Neuron (in vitro differentiated cells): Measurements from ENCODE around the gene RPTOR.

ENCODE experiments used
- H2AFZ ChIP-seq: one replicate; pipeline ENCODE4 v1.6.1; 2013; ENCODE audit warnings: low read depth, mild to moderate bottlenecking, inconsistent platforms, low read length, moderate library complexity
- H3K27me3 ChIP-seq: one replicate; pipeline ENCODE4 v1.6.1; 2013; ENCODE audit warnings: low read length; ENCODE audit not compliant: insufficient read depth
- H3K36me3 ChIP-seq: one replicate; pipeline ENCODE4 v1.6.1; 2013; ENCODE audit warnings: low read length; ENCODE audit not compliant: insufficient read depth
- H3K4me1 ChIP-seq: one replicate; pipeline ENCODE4 v1.6.1; 2013; ENCODE audit warnings: low read length; ENCODE audit not compliant: insufficient read depth
- H3K4me3 ChIP-seq: 2 replicates; pipeline ENCODE4 v1.5.1; 2013; ENCODE audit warnings: mild to moderate bottlenecking, low read length, moderate library complexity
- H3K9me3 ChIP-seq: one replicate; pipeline ENCODE4 v1.6.1; 2013; ENCODE audit warnings: low read length

Gene RPTOR

DNA sequence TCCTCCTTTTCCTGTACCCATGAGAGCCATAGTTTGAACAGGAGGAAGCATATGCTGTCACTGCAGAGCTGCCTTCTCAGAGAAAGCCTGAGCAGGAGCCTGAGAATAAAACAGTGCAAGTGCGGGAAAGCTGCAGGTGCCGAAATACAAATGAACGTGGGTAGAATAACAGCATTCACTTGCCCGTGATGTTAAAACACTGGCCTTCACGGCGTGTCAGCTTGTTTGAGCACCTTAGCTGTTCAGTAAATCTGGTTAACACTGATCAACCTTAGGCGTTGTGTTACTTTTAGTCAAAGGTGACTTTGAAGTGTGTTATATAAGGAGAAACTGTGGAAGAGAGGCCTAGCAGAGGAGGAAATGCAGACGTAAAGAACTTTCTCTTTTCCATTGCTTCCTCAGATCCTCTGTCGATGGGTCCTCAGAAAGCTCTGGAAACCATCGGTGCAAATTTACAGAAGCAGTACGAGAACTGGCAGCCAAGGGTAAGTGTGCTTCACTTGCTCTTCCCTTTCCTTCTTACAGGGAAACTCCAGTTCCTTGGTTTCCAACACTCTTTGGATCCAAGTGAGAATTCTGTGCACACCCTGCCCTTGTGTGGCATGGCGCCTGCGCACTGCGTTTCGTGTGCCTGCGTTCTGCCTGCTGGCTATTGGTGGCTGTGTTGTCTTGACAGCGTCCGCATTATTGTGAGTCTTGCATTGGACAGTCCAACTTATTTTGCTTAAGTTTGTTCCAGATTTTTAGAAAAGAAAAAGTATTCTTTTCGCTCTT is 98.9 kb downstream of the RPTOR start:
- Histone ChIP-seq H3K36me3 (no peaks in the 10 kb centered on the region), H2AFZ (no peak overlapping the region), H3K9me3 (no peaks in the 10 kb centered on the region), H3K4me3 (no peak overlapping the region), H3K4me1 (no peaks in the 10 kb centered on the region), H3K27me3 (no peaks in the 10 kb centered on the region)

GRCh38 chr17:80644536-80644935 is 99.9 kb downstream of the RPTOR start:
- no peak overlapping the region for H3K4me3 ChIP-seq
- no peaks in the 10 kb centered on the region for H3K36me3 ChIP-seq

DNA sequence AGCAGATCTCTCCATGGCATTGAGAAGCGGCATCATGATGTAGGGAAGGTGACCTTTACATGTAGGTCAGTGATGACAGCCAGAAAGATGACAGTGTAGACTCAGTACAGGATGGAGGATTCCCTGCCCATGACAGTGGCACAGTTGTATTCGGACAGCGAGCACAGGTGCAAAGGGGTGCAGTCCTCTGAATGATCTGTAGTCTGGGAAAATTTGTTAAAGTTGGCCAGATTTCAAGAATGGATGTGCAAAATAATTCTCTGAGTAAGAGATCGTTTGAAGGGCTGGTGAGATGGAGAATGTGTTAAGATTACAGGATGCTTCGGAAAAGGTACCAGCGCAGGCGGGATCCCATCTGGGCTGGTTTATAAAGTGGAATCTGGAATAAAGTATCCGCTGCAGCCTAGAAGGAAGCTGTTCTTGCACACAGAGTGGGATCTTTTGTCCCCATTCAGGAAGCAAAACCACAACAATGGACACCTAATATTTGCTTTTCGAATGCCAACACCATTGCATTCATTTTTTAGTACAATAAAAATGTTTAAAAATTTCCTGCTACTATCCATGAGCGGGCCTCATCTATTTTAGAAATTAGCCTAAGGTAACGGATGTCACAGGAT is 101.2 kb downstream of the RPTOR start:
- no peaks in the 10 kb centered on the region for H3K36me3 ChIP-seq

More at GRCh38 chr17:80644536-80644935, 99.9 kb downstream of the RPTOR start:
- no peaks in the 10 kb centered on the region for H3K4me1 ChIP-seq
- H3K27me3 ChIP-seq = no peaks in the 10 kb centered on the region
- no peak overlapping the region for H2AFZ ChIP-seq
- H3K9me3 ChIP-seq = no peaks in the 10 kb centered on the region

GRCh38 chr17:80646328-80646727 is 101.7 kb downstream of the RPTOR start:
- Histone ChIP-seq H3K4me1 (no peaks in the 10 kb centered on the region), H3K4me3 (no peak overlapping the region), H3K36me3 (no peaks in the 10 kb centered on the region), H3K27me3 (no peaks in the 10 kb centered on the region), H2AFZ (no peak overlapping the region), H3K9me3 (no peaks in the 10 kb centered on the region)

More for the DNA sequence above, 101.2 kb downstream of the RPTOR start:
- no peaks in the 10 kb centered on the region for H3K4me1 ChIP-seq
- H3K9me3 ChIP-seq = no peaks in the 10 kb centered on the region
- H3K27me3 ChIP-seq = no peaks in the 10 kb centered on the region
- no peak overlapping the region for H3K4me3 ChIP-seq
- H2AFZ ChIP-seq = no peak overlapping the region

- Histone ChIP-seq H3K27me3 (no peaks in the 10 kb centered on the region), H2AFZ (no peak overlapping the region), H3K36me3 (no peaks in the 10 kb centered on the region), H3K9me3 (no peaks in the 10 kb centered on the region), H3K4me3 (no peak overlapping the region), H3K4me1 (no peaks in the 10 kb centered on the region)
These were observed 103.1 kb downstream of the RPTOR start for GRCh38 chr17:80647746-80648145.

DNA sequence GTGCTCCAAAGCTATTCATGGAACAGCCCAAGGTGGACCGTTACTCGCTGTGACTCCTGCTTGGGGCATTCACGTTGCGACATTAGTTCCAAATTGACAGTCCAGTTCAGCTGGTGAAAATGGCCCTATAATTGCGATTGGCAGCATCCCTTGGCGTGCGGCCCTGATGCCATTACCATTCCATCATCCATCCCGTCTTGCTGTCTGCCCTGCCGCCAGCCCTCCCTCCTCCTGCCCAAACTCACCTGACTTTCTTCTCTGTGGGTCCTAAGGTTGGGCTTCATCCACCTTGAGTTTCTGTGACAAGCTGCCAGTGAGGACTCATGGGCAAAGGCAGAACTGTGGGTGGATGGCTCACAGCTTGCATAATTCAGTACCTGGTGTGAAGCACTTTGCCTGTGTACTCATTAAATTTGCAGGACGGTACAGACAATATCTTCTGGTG is 104.6 kb downstream of the RPTOR start:
- no peaks in the 10 kb centered on the region for H3K27me3 ChIP-seq
- H3K36me3 ChIP-seq = no peaks in the 10 kb centered on the region
- peaks cover 7% of the 10 kb centered on the region for H3K9me3 ChIP-seq
- H3K4me3 ChIP-seq = no peak overlapping the region
- no peak overlapping the region for H2AFZ ChIP-seq
- no peaks in the 10 kb centered on the region for H3K4me1 ChIP-seq

DNA sequence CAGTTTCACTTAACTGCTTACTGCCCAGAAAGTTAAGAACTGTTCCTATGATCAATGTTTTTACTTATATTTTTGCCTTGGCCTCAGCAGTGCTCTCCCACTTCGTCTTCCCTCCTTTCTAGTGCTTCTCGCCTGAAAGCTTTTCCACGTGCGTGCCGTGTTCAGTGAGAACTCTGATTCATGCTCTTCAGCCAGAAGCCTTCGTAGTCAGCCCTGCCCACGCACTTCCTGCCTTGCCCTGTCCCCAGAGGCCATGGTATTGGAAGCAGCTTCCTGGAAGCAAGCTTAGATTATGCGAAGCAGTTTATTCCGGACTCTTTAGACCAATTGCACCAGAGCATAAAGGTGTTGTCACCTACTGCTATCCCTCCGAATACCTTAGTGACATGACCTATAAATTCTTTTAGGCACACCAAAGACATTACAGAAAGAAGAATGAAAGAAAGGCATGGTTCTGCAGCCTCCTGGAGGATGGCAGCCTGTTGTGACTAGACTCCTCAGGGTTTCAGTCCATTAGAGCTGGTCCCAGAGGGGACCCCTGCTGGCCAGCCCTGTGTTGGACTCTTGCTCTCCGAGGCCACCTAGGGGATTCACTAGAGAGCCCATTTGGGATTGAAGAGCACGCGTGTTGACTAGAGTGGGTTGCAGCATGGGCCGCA is 105.2 kb downstream of the RPTOR start:
- Histone ChIP-seq H3K36me3 (no peaks in the 10 kb centered on the region), H3K4me3 (no peak overlapping the region), H3K27me3 (no peaks in the 10 kb centered on the region), H3K9me3 (peaks cover 10% of the 10 kb centered on the region), H2AFZ (no peak overlapping the region), H3K4me1 (no peaks in the 10 kb centered on the region)

GRCh38 chr17:80650331-80650672 is 105.7 kb downstream of the RPTOR start:
- Histone ChIP-seq H3K27me3 (no peaks in the 10 kb centered on the region), H2AFZ (no peak overlapping the region), H3K4me1 (no peaks in the 10 kb centered on the region), H3K36me3 (no peaks in the 10 kb centered on the region), H3K4me3 (no peak overlapping the region), H3K9me3 (peaks cover 10% of the 10 kb centered on the region)

DNA sequence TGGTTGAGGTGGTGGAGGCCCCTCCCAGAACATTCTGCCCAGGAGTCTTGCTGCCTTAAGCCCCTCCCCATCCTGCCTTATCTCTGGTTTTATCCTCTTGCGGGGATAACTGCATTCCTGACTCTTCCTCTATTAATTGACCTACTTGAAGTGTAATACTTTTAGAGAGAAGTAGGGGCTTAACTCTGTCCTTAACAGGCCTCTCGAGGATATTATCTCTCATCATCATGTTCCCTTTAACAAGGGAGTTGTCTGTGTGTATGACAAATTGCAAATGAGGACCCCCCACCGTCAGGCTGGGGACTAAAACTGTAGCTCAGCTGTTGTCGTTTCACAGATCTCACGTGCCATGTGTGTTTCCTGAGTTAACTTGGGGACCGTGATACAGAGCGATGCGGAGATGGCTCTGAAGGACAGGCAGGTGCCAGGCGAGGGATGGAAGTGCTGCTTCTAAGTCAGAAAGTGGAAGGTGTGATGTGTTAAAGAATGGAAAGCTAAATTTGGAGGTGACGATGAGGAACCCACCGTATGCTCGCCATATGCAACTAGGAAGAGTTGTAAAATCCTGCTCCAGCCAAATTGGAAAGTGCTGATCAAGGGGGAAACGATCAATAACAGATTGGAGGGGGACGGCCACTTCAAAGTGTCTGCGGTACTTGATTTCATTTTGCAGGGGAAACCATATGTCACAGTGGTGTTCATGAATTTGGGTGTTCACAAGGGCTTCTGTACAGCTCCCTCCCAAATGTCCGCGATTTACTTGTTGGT is 106.3 kb downstream of the RPTOR start:
- H3K36me3 ChIP-seq = no peaks in the 10 kb centered on the region
- H3K4me3 ChIP-seq = no peak overlapping the region
- H3K4me1 ChIP-seq = no peaks in the 10 kb centered on the region
- H2AFZ ChIP-seq = no peak overlapping the region
- H3K27me3 ChIP-seq = no peaks in the 10 kb centered on the region
- peaks cover 10% of the 10 kb centered on the region for H3K9me3 ChIP-seq

DNA sequence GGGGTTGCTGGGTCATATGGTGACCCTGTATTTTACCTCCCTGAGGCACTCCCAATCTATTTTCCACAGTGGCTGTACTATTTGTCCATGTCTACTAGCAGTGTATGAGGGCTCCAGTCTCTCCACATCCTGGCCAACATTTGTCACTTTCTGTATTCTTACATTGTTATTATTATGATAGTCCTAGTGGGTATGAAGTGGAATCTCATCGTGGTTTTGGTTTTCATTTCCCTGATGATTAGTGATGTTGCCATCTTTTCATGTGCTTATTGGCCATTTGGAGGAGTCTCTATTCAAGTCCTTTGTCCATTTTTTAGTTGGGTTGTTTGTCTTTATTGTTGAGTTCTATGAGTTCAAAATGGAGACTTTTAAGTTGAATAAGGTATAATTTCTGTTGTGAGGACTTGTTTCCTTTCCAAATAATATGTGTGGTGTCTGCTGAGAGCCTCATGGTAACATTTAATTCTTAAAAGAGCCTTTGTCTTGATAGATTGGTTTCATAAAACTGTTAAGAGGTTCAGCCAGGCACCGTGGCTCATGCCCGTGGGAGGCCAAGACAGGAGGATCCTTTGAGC is 108.2 kb downstream of the RPTOR start:
- Histone ChIP-seq H3K36me3 (no peaks in the 10 kb centered on the region), H3K9me3 (peaks cover 10% of the 10 kb centered on the region), H2AFZ (no peak overlapping the region), H3K4me1 (peaks cover 11% of the 10 kb centered on the region), H3K27me3 (no peaks in the 10 kb centered on the region), H3K4me3 (no peak overlapping the region)

GRCh38 chr17:80653856-80654255 is 109.2 kb downstream of the RPTOR start:
- Histone ChIP-seq H3K36me3 (no peaks in the 10 kb centered on the region), H2AFZ (no peak overlapping the region), H3K4me3 (no peak overlapping the region)

DNA sequence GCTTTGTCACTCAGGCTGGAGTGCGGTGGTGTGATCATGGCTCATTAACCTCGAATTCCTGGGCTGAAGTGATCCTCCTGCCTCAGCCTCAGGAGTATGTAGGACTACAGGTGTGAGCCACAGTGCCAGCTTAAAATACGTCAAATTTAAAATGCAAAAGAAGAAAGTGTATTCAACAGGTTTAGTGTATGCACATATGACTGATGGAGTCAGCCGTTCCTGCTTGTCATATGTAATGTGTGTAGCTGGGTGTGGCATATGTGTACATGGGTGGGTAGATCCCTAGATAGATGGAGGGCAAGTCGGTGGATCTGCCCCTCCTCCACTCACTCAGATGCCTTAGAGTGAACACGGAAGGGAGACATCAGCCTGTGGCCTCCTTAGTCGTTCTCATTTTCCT is 111.0 kb downstream of the RPTOR start:
- Histone ChIP-seq H3K27me3 (no peaks in the 10 kb centered on the region), H3K4me3 (no peak overlapping the region), H3K4me1 (peaks cover 11% of the 10 kb centered on the region), H3K36me3 (no peaks in the 10 kb centered on the region), H3K9me3 (peaks cover 13% of the 10 kb centered on the region), H2AFZ (no peak overlapping the region)

More at GRCh38 chr17:80653856-80654255, 109.2 kb downstream of the RPTOR start:
- H3K4me1 ChIP-seq = peaks cover 11% of the 10 kb centered on the region
- H3K27me3 ChIP-seq = no peaks in the 10 kb centered on the region
- peaks cover 13% of the 10 kb centered on the region for H3K9me3 ChIP-seq
